Dermis blood vessel endothelial cell (primary cell): ENCODE results near the gene OR11G2. TPM values are rescaled to one million over a fixed set of nuclear protein-coding genes. Genes with fewer than 3 reads are reported as not detected.
"Not testable (repeated sequence)": the region's sequence is repeated elsewhere in the genome, so short reads cannot be mapped to it uniquely, and the experiment has no call there.

Experiments
- DNase-seq: peaks from one replicate; pipeline ENCODE4 v3.0.0; 2010
- total RNA-seq: library from RNA; depleted of rRNA; stranded (reverse); fragments of >200 nt; gene quantifications from 2 replicates; pipeline ENCODE4 v1.2.3, GENCODE V29; 2014

Gene OR11G2
- total RNA-seq, 1 donor from 2014 or later, result not detected

- no peak for DNase-seq
Observed at GRCh38 chr14:20228681-20229080, 38.0 kb downstream of the OR11G2 start, which contains the start of gene OR11H7. Gene OR11H7 (plus strand): TSS chr14:20228981.

- not testable (repeated sequence) for DNase-seq
Observed at GRCh38 chr14:20235415-20235814, 44.7 kb downstream of the OR11G2 start.

- peak; percentile 2 for DNase-seq
Observed at GRCh38 chr14:20247646-20248246, 57.0 kb downstream of the OR11G2 start.

Other genes with a start within 250 kb of the OR11G2 start
- gene OR4K15, start 215.3 kb upstream of the OR11G2 start, total RNA-seq, result not detected in 2 replicates
- not detected in 2 replicates for gene OR4Q2, start 188.7 kb upstream of the OR11G2 start, total RNA-seq
- not detected in 2 replicates for gene OR4K14, start 171.6 kb upstream of the OR11G2 start, total RNA-seq
- gene OR4K13, start 154.9 kb upstream of the OR11G2 start, total RNA-seq, result not detected in 2 replicates
- not detected in 2 replicates for gene OR4L1, start 130.9 kb upstream of the OR11G2 start, total RNA-seq
- gene OR4K17, start 80.2 kb upstream of the OR11G2 start, total RNA-seq, result not detected in 2 replicates
- not detected in 2 replicates for gene OR4N5, start 52.1 kb upstream of the OR11G2 start, total RNA-seq
- gene OR11H6, start 32.8 kb downstream of the OR11G2 start, total RNA-seq, result not detected in 2 replicates
- gene OR11H7, start 38.1 kb downstream of the OR11G2 start, total RNA-seq, result not detected in 2 replicates
- not detected in 2 replicates for gene OR11H4, start 48.4 kb downstream of the OR11G2 start, total RNA-seq
- gene TTC5, start 115.1 kb downstream of the OR11G2 start, total RNA-seq, result 30.5 and 31.8 TPM in 2 replicates
- gene CCNB1IP1, start 142.4 kb downstream of the OR11G2 start, total RNA-seq, result 30.8 and 33.0 TPM in 2 replicates
- gene PARP2, start 152.7 kb downstream of the OR11G2 start, total RNA-seq, result 7.1 and 9.0 TPM in 2 replicates
- 36.2 and 56.0 TPM in 2 replicates for gene TEP1, start 222.6 kb downstream of the OR11G2 start, total RNA-seq
- 0.09 and 0.17 TPM in 2 replicates for gene KLHL33, start 245.3 kb downstream of the OR11G2 start, total RNA-seq